Prostate gland (tissue), 2 donors: ENCODE results near the gene FOXI1.

ENCODE experiments used
- CTCF ChIP-seq, 4 experiments: fragments of 200-600 bp in 2 of 4; fragments of 450-650 bp in 2 of 4; sonication (generic) in 2 of 4; IDR thresholded peaks; 1 replicate in 3 of 4; 2 replicates in 1 of 4; pipeline ENCODE4 v1.5.1; 2016 to 2019; ENCODE audit warnings: antibody characterized with exemption in 4 of 4, mild to moderate bottlenecking in 2 of 4, moderate library complexity in 2 of 4
- POLR2A ChIP-seq: fragments of 450-650 bp; IDR thresholded peaks from one replicate; pipeline ENCODE4 v1.6.1; 2016; ENCODE audit warnings: antibody characterized with exemption, mild to moderate bottlenecking

GRCh38 chr5:170143710-170144109 lies 38.0 kb downstream of the FOXI1 start:
- TF ChIP-seq POLR2A, result no peak
- TF ChIP-seq CTCF (IDR thresholded peaks at IDR 0.05), result no peak
